Heart right ventricle (tissue), 16 donors: Measurements from ENCODE around the gene ZMYND8. TPM values are rescaled to one million over a fixed set of nuclear protein-coding genes. Genes with fewer than 3 reads are reported as not detected.

Experiments used
- ATAC-seq, 8 donors: fragments of 200-7000 bp; cut with Tn5 transposase; one replicate each; pipeline ENCODE4 v1.9.1; 2020; ENCODE audit warnings: mild to moderate bottlenecking in 8 of 8, moderate library complexity in 8 of 8, moderate number of reproducible peaks in 1 of 8
- DNase-seq, 2 donors: peaks; one replicate each; pipeline ENCODE4 v3.0.0-alpha.2; 2020
- H3K27ac ChIP-seq, 10 donors: fragments of 200-600 bp; sonication (generic) in 2 of 10; one replicate each; pipeline versions ENCODE4 v1.5.0 to v1.8.0; 2020 to 2022; ENCODE audit warnings: mild to moderate bottlenecking in 3 of 10
- H3K27me3 ChIP-seq, 7 donors: fragments of 200-600 bp; one replicate each; pipeline ENCODE4 v1.8.0; 2021 to 2022; ENCODE audit warnings: mild to moderate bottlenecking in 2 of 7
- H3K36me3 ChIP-seq, 9 donors: fragments of 200-600 bp; sonication (generic) in 1 of 9; one replicate each; pipeline versions ENCODE4 v1.5.0 to v1.8.0; 2020 to 2022; ENCODE audit warnings: mild to moderate bottlenecking in 2 of 9
- H3K4me1 ChIP-seq, 9 donors: fragments of 200-600 bp; sonication (generic) in 1 of 9; one replicate each; pipeline versions ENCODE4 v1.5.0 to v1.8.0; 2020 to 2022; ENCODE audit warnings: mild to moderate bottlenecking in 4 of 9
- H3K4me3 ChIP-seq, 10 donors: fragments of 200-600 bp; sonication (generic) in 2 of 10; one replicate each; pipeline versions ENCODE4 v1.5.0 to v1.8.0; 2020 to 2022; ENCODE audit warnings: mild to moderate bottlenecking in 7 of 10, moderate library complexity in 2 of 10
- H3K9me3 ChIP-seq, 11 donors: fragments of 200-600 bp in 10 of 11; sonication (generic) in 2 of 11; one replicate each; pipeline versions ENCODE4 v1.5.0 to v1.8.0; 2013 to 2022; ENCODE audit warnings: mild to moderate bottlenecking in 2 of 11, control low read depth in 1 of 11, moderate library complexity in 1 of 11
- WGBS, 2 donors: extraction: QIAGEN DNeasy Blood & Tissue Kit; methylation state at CpG; one replicate each; pipeline ENCODE4 v1.1.7; 2013; ENCODE audit warnings: inconsistent platforms in 1 of 2; 5-methylcytosine and 5-hydroxymethylcytosine counted together
- intact Hi-C, 10 donors: fragments of 100-400 bp; cut with DNase I; formaldehyde crosslinking; loops; one replicate each; pipeline versions ENCODE4 v1.11.1 to v1.14.2; 2022
- polyA plus RNA-seq, 2 donors: library from polyadenylated mRNA; stranded (reverse); fragments of 200-250 nt; gene quantifications; one replicate each; pipeline ENCODE4 v1.2.3, GENCODE V29; 2013
- total RNA-seq, 10 donors: library from RNA; stranded (reverse); fragmentation: NEBNext Ultra II Directional in 3 of 10; extraction: Animal tissue kit (Norgen Biotek cat#: 25700) in 3 of 10; gene quantifications; one replicate each; pipeline versions ENCODE4 v1.2.1 to v1.2.4, GENCODE V29; 2021 to 2023
- TF ChIP-seq, protein P1 (sequence below), 9 donors: fragments of 200-600 bp; sonication (generic) in 2 of 9; IDR thresholded peaks; one replicate each; pipeline versions ENCODE4 v1.5.0 to v1.8.0; 2021 to 2022; ENCODE audit warnings: antibody characterized with exemption in 9 of 9, mild to moderate bottlenecking in 5 of 9, moderate library complexity in 1 of 9
- donor health status: Arrhythmogenic right ventricular cardiomyopathy.
- donor health status: ischemic (EF 13 %, LVEDD 7.1; RV severe dilation, severe dysfunction).
- donor health status: healthy with polysubstance abuse.
- donor health status: DM: no; HTN: yes; CAD: no.
- donor health status: DM: no; HTN: no; CAD: no.
- donor health status: ischemic (EF 25% LVEDD 6.9; RV normal size, moderate dysfunction).
- donor health status: ischemic (EF 25% LVEDD 5.7; RV mildly dilated, moderate dysfunction).
- donor health status: healthy.
- donor health status: DM: yes; HTN: yes; CAD: no.
- donor health status: Ischemic cardiomyopathy.
- donor health status: ischemic (EF 35%, LVEDD 5.7; RV mildly dilated, moderate dysfunction).
- donor health status: nonischemic (EF 11% LVEDD 7.7; RV severe dilation, severe dysfunction).
- donor health status: DM: yes; HTN: yes; CAD: no.
- donor health status: PGD.
- donor health status: ischemic (EF 29% LVEDD 5.4; RV normal size, mild dysfunction).
- donor health status: nonischemic (EF 23%, LVEDD 6.1; RV moderate dilation, normal function).

ZMYND8 gene
- total and polyA plus RNA-seq, 12 donors = 6.4 to 39.0 (median 28.0) TPM

DNA sequence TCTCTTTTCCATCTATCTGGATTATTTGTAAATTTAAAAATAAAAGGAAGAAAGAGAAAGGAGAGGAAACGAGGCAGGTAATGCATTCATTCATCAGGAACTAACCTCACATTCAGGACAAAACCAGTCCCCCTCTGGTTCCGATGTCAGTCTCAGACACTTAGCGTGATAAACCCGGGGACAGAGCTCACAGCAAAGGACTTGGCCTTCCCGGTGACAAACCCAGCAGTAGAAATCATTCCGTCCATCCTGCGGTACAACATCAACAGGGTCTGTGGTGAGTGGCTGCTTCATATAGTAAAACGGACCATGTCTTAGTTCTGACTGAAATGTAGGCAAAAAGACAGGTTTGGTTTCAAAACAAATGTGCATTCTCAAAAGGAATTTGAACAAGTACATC, 57.9 kb downstream of the ZMYND8 start:
- Histone ChIP-seq H3K4me3 (no peak overlapping the region), H3K27ac (no peak overlapping the region), H3K4me1 (peaks cover 4 to 27% (median 19%) of the 10 kb centered on the region in 9 donors), H3K9me3 (no peaks in the 10 kb centered on the region), H3K27me3 (no peaks in the 10 kb centered on the region), H3K36me3 (peaks cover 0 to 94% (median 18%) of the 10 kb centered on the region in 9 donors)
- no peak for ATAC-seq
- DNase-seq = no peak
- intact Hi-C loops = no loop called here
- WGBS, 2 donors = 82 to 84% methylated on average over 8 of the region's 8 CpGs
- TF ChIP-seq, protein P1, sequence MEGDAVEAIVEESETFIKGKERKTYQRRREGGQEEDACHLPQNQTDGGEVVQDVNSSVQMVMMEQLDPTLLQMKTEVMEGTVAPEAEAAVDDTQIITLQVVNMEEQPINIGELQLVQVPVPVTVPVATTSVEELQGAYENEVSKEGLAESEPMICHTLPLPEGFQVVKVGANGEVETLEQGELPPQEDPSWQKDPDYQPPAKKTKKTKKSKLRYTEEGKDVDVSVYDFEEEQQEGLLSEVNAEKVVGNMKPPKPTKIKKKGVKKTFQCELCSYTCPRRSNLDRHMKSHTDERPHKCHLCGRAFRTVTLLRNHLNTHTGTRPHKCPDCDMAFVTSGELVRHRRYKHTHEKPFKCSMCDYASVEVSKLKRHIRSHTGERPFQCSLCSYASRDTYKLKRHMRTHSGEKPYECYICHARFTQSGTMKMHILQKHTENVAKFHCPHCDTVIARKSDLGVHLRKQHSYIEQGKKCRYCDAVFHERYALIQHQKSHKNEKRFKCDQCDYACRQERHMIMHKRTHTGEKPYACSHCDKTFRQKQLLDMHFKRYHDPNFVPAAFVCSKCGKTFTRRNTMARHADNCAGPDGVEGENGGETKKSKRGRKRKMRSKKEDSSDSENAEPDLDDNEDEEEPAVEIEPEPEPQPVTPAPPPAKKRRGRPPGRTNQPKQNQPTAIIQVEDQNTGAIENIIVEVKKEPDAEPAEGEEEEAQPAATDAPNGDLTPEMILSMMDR (IDR thresholded peaks at IDR 0.05) = no peak

DNA sequence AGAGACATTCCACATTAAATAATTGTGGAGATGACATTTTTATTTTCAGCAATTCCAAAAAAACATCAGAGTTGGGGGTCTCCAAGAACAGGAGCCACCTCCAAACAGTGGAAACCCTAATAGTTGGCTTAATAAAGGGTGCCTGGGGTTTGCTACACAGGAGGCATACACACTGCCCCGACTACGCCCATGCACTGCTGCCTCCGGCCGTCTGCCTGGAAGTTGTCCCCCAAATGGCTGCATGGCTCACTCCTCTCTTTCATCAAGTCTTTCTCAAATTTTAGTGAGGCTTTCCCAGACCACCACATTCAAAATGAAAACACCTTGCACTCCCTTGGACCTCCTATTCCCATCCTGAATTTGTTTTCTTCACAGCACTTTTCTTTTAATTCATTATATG, 58.8 kb downstream of the ZMYND8 start:
- Histone ChIP-seq H3K27me3 (no peaks in the 10 kb centered on the region), H3K4me3 (no peak overlapping the region), H3K27ac (peak overlapping the region in 1 of 10 donors; percentile 6), H3K9me3 (no peaks in the 10 kb centered on the region), H3K4me1 (peaks cover 0 to 18% (median 13%) of the 10 kb centered on the region in 9 donors), H3K36me3 (peaks cover 0 to 92% (median 18%) of the 10 kb centered on the region in 9 donors)
- TF ChIP-seq, protein P1 (IDR thresholded peaks at IDR 0.05) = no peak
- 86 to 87% methylated on average over 4 of the region's 4 CpGs for WGBS, 2 donors
- DNase-seq = no peak
- intact Hi-C loops = no loop called here
- ATAC-seq = no peak

DNA sequence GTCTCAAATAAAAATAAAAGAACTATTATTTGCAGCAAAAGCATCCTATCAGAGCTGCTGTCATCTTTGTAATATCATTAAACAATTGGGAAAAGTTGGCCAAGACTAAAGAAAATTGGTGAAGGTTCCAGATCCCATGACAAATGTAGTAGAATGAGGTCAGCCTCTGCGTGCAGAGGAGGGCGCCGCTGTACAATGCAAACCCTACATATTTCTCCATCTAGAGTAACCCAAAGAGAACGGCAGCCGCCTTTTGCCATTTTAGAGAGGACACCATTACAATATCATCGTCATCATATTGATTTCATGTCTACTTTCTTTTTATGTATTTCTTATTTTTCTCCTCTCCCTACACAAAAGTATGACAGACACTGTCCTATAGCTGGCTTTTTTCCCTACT, 59.5 kb downstream of the ZMYND8 start:
- 82 to 86% methylated on average over 6 of the region's 6 CpGs for WGBS, 2 donors
- intact Hi-C loops = no loop called here
- Histone ChIP-seq H3K36me3 (peaks cover 0 to 93% (median 18%) of the 10 kb centered on the region in 9 donors), H3K4me3 (no peak overlapping the region), H3K27ac (peak overlapping the region in 2 of 10 donors; percentile 59), H3K9me3 (no peaks in the 10 kb centered on the region), H3K4me1 (peaks cover 0 to 16% (median 7%) of the 10 kb centered on the region in 9 donors), H3K27me3 (no peaks in the 10 kb centered on the region)
- TF ChIP-seq, protein P1 (IDR thresholded peaks at IDR 0.05) = peak in 5 of 9 donors; percentile 5 to 44 (median 20)
- DNase-seq (no peak), ATAC-seq (peak in 1 of 8 donors; percentile 43)

DNA sequence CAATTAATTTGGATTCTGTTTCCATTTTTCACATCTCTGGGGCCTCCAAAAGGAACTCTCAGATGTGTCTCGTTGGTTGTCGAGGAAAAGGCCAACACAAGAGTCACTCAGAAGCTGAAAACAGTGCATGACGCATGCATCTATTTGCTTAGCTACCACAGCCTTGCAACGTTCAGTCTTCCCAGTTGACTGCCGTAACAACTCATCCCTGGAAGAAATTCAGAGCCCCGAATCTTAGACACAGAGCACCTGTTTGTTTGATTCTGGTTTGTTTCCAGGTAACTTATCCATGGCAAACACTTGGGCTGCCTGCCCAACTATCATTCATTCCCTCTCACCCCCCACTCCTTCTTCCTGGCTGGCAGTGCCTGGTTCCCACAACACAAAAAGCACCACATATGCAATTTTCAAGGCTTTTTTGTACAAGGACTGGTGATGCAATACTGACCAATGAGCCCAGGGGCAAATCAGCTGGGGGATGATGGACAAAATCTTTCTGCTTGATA, 60.5 kb downstream of the ZMYND8 start:
- TF ChIP-seq, protein P1 (IDR thresholded peaks at IDR 0.05) = no peak
- ATAC-seq (peak in 7 of 8 donors; percentile 15 to 66 (median 40)), DNase-seq (no peak)
- H3K4me3 ChIP-seq = no peak overlapping the region
- peaks cover 0 to 16% (median 7%) of the 10 kb centered on the region in 9 donors for H3K4me1 ChIP-seq
- H3K9me3 ChIP-seq = no peaks in the 10 kb centered on the region
- no peaks in the 10 kb centered on the region for H3K27me3 ChIP-seq
- 65 to 66% methylated on average over 6 of the region's 6 CpGs for WGBS, 2 donors
- H3K27ac ChIP-seq = peak overlapping the region in 6 of 10 donors; percentile 2 to 59 (median 44)
- intact Hi-C loops = no loop called here
- H3K36me3 ChIP-seq = peaks cover 0 to 93% (median 28%) of the 10 kb centered on the region in 9 donors
